HUES6 (cell line): ENCODE results near the gene LRRC4.

Source experiments
- H3K27ac ChIP-seq: 2 replicates; pipeline ENCODE4 v1.7.0; 2013; ENCODE audit warnings: low read depth, mild to moderate bottlenecking, low read length, inconsistent platforms
- H3K27me3 ChIP-seq: 2 replicates; pipeline ENCODE4 v1.6.1; 2013; ENCODE audit warnings: low read length; ENCODE audit not compliant: control insufficient read depth, insufficient read depth
- H3K36me3 ChIP-seq: 2 replicates; pipeline ENCODE4 v1.6.1; 2013; ENCODE audit warnings: low read length; ENCODE audit not compliant: control insufficient read depth, insufficient read depth
- H3K4me1 ChIP-seq: 2 replicates; pipeline ENCODE4 v1.6.1; 2013; ENCODE audit warnings: low read length; ENCODE audit not compliant: control insufficient read depth, insufficient read depth
- H3K4me3 ChIP-seq: 2 replicates; pipeline ENCODE4 v1.5.1; 2013; ENCODE audit warnings: low read depth, low read length
- H3K9ac ChIP-seq: one replicate; pipeline ENCODE4 v1.6.1; 2013; ENCODE audit warnings: mild to moderate bottlenecking, low read length
- H3K9me3 ChIP-seq: 2 replicates; pipeline ENCODE4 v1.6.1; 2013; ENCODE audit warnings: low read depth, low read length; ENCODE audit not compliant: control insufficient read depth, insufficient read depth

LRRC4 gene

DNA sequence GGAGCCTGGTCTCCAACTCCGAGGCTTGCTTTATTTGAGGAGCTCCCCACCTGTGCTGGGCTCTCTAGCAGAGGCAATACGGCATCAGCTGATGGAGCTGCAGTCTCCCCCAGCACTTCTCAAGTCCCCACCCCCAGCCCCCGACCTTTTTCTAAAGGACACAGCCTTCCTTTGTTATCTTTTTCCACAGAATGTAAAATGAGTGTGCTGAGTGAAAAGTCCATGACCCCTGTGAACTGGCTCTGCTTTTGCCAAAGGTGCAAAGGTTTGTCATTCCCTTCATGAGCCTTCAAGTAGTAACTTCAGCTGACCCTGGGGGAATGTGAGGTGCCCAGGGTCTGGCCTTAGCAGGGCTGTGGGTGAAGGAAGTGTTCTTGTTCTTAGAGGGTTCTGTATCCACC lies 25.5 kb downstream of the LRRC4 start:
- Histone ChIP-seq H3K27me3 (no peaks in the 10 kb centered on the region), H3K4me3 (no peak overlapping the region), H3K9me3 (no peaks in the 10 kb centered on the region), H3K4me1 (no peaks in the 10 kb centered on the region), H3K36me3 (peaks cover under 1% of the 10 kb centered on the region; the same call in 1 of the 2 replicates), H3K27ac (no peak overlapping the region), H3K9ac (no peak overlapping the region)

DNA sequence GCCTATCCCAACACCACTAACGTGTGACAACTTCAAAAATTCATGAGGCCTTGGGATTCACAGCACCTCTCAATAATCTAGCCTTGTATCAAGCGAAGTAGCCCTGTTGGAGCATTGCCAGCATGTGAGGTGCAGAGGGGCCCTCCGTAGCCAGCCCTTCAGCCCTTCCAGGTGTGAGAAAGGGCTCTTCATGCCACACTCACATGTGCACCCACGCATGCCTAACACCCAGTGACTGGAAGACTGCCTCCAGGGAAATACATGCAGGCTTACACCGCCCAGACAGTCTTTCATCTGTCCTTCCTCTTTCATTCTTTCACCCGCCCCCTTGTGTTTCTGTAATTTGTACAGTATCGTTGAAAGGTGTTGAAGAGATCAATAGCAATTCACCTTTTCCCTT lies 26.1 kb downstream of the LRRC4 start:
- Histone ChIP-seq H3K27me3 (no peaks in the 10 kb centered on the region), H3K4me3 (no peak overlapping the region), H3K9me3 (no peaks in the 10 kb centered on the region), H3K36me3 (peaks cover 6% of the 10 kb centered on the region; the same call in 1 of the 2 replicates), H3K9ac (no peak overlapping the region), H3K4me1 (no peaks in the 10 kb centered on the region), H3K27ac (no peak overlapping the region)

DNA sequence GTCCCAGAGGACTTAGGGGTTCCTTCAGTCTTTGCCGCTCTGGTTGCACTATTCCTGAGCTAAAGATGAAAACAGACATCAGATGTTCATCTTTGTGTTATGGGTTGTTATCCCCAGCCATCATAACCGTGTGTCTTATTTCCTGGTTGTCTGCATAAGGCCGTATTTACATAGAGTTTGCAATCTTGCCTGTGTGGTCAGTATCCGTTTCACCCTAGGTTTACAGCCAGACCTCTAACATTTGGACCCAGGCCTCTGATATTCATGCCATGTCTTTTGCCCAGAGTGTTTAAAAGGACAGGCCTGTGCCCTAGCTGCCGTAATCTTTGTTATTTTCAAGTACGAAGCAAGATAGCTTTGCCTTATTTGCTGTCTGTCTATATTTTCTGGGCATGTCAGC lies 26.6 kb downstream of the LRRC4 start:
- H3K4me3 ChIP-seq = no peak overlapping the region
- no peak overlapping the region for H3K27ac ChIP-seq
- no peaks in the 10 kb centered on the region for H3K27me3 ChIP-seq
- H3K9me3 ChIP-seq = no peaks in the 10 kb centered on the region
- no peak overlapping the region for H3K9ac ChIP-seq
- H3K4me1 ChIP-seq = no peaks in the 10 kb centered on the region
- H3K36me3 ChIP-seq = peaks cover 6% of the 10 kb centered on the region; the same call in 1 of the 2 replicates

DNA sequence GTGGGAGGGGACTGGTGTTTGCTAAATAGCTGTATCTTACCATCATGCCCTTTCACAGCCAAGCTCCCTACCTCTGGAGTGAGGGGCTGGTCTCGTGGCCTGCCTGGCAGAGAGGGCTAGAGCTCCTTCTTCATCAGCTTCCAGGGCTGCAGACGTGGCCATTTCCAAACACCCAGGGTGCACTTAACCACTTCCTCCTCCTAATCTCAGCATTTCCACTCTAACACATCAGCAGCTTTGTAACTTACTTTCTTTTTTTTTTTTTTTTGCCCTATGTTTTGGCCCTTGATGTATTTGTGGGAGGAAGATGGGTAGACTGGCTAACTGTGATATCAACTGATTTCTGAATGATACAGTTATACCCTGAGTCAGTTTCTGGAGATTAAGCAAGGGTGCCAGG lies 27.4 kb downstream of the LRRC4 start:
- no peaks in the 10 kb centered on the region for H3K27me3 ChIP-seq
- no peaks in the 10 kb centered on the region for H3K4me1 ChIP-seq
- no peak overlapping the region for H3K9ac ChIP-seq
- H3K27ac ChIP-seq = no peak overlapping the region
- H3K36me3 ChIP-seq = peaks cover 8% of the 10 kb centered on the region; the same call in 1 of the 2 replicates
- H3K4me3 ChIP-seq = no peak overlapping the region
- no peaks in the 10 kb centered on the region for H3K9me3 ChIP-seq

DNA sequence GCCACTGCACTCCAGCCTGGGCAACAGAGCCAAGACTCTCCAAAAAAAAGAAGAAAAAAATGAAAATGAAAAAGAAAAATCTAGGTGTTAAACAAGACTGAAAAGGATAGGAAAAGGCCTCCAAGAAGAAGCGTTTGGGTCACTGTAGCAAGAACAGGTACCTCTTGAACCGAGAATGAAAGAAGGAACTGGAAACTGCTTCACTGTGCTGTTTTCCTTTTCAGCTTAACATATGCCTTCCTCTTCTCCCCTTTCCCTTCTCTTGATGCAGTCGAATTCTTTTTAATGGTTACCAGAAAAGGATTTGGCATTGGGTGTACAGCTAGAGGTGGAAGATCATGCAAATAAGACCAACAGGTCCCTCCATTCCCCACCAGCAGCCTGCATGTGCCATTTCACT lies 28.1 kb downstream of the LRRC4 start:
- H3K9ac ChIP-seq = no peak overlapping the region
- H3K4me3 ChIP-seq = no peak overlapping the region
- H3K4me1 ChIP-seq = no peaks in the 10 kb centered on the region; the same call in 1 of the 2 replicates
- no peaks in the 10 kb centered on the region for H3K9me3 ChIP-seq
- H3K36me3 ChIP-seq = peaks cover 8% of the 10 kb centered on the region; the same call in 1 of the 2 replicates
- H3K27me3 ChIP-seq = no peaks in the 10 kb centered on the region
- no peak overlapping the region for H3K27ac ChIP-seq

DNA sequence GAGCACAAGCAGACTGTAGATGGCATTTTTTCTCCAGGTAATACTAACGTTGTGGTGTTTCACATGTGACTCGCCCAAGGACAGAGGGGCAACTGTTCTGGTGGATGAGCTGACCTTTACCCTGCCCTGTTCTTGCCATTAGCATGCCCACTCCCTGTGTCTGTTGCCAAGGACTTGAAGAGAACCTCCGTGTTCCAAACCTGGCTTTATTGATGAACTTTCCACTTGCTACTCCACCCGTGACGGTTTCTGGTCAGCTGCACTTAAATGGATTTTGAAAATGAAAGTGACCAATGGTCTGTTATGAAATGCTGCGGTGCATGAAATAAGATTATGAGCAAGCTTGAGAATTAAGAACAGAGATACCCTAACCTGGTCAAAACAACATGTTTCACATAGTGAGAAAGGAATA lies 30.4 kb downstream of the LRRC4 start:
- no peak overlapping the region for H3K4me3 ChIP-seq
- H3K27ac ChIP-seq = no peak overlapping the region
- H3K9me3 ChIP-seq = no peaks in the 10 kb centered on the region
- no peak overlapping the region for H3K9ac ChIP-seq
- H3K27me3 ChIP-seq = no peaks in the 10 kb centered on the region
- peaks cover 19% of the 10 kb centered on the region for H3K4me1 ChIP-seq
- peaks cover 12% of the 10 kb centered on the region; the same call in 1 of the 2 replicates for H3K36me3 ChIP-seq

DNA sequence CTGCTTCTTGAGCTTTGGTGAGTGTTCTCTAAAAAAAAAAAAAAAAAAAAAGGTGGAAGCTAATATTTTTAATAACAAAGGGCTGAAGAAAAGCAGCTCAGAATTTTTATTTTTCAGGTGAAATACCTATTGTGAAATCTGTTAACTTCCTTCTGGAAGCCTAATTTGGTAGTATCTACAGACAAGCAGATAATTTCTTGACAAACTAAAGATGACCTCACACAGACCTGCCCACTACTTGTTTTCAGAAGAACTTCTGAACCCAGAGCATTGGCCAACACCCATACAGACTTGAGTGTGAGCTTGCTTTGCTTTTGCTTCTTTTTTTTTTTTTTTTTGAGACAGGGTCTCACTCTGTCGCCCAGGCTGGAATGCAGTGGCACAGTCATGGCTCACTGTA lies 31.2 kb downstream of the LRRC4 start:
- Histone ChIP-seq H3K4me1 (peaks cover 27% of the 10 kb centered on the region), H3K9ac (no peak overlapping the region), H3K4me3 (no peak overlapping the region), H3K36me3 (peaks cover 12% of the 10 kb centered on the region; the same call in 1 of the 2 replicates), H3K27me3 (no peaks in the 10 kb centered on the region), H3K9me3 (no peaks in the 10 kb centered on the region), H3K27ac (no peak overlapping the region)

DNA sequence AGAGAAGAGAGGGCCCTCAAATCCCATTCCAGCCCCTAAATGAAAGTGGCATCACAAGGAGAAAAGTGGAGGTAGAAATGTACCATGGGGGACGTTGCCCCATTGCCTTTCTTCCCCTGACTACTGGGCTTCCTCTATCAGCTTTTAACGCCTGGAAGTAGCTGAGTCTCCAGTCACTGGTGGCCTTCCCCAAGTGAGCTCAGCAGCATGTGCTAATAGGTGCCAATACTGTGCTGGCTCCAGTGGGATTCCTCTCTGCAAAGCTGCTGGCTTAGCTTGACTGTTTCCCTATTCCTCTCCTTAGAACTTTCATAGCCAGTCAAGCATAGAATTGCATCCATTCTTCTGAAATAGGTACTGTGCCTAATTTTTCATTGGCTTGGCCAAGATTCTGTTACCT lies 32.6 kb downstream of the LRRC4 start:
- peaks cover 17% of the 10 kb centered on the region; the same call in 1 of the 2 replicates for H3K36me3 ChIP-seq
- H3K27me3 ChIP-seq = no peaks in the 10 kb centered on the region
- no peaks in the 10 kb centered on the region for H3K9me3 ChIP-seq
- no peak overlapping the region for H3K9ac ChIP-seq
- H3K4me3 ChIP-seq = no peak overlapping the region
- peaks cover 29% of the 10 kb centered on the region for H3K4me1 ChIP-seq
- no peak overlapping the region for H3K27ac ChIP-seq

DNA sequence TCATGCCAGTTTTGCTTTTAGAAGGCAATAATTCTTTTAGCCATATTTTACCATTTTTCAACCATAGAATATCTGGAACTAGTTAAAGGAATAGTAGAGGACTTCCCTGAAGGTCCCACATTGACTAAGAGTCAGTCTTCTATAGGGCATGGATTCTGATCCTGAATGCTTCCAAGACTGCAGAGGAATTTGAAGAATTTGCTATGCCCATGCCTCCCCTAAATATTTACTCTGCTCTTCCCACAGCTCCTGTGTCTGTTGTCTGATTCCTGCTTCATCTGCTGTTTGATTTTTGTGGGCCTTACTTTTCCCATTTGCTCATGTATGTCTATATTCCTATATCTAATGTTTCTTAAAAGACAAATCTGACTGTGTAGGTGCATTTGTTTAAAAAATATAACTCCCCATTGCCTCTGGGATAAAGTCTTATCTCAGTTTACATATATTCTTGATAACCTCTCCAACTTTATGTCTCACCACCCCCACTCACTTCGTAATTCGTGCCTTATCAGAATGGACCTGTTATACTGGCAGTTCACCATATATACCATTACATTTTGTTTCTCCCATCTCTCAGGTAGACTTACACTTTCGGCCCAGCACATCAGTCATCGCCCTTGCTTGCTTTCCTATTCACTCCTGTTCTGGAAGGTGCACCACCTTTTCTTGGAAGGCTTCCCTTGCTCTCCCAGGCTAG lies 33.9 kb downstream of the LRRC4 start:
- H3K36me3 ChIP-seq = peaks cover 28% of the 10 kb centered on the region; the same call in 1 of the 2 replicates
- no peaks in the 10 kb centered on the region for H3K9me3 ChIP-seq
- no peak overlapping the region for H3K4me3 ChIP-seq
- peaks cover 32% of the 10 kb centered on the region for H3K4me1 ChIP-seq
- no peaks in the 10 kb centered on the region for H3K27me3 ChIP-seq
- peak overlapping the region; percentile 58; the same call in 1 of the 2 replicates for H3K27ac ChIP-seq
- no peak overlapping the region for H3K9ac ChIP-seq

DNA sequence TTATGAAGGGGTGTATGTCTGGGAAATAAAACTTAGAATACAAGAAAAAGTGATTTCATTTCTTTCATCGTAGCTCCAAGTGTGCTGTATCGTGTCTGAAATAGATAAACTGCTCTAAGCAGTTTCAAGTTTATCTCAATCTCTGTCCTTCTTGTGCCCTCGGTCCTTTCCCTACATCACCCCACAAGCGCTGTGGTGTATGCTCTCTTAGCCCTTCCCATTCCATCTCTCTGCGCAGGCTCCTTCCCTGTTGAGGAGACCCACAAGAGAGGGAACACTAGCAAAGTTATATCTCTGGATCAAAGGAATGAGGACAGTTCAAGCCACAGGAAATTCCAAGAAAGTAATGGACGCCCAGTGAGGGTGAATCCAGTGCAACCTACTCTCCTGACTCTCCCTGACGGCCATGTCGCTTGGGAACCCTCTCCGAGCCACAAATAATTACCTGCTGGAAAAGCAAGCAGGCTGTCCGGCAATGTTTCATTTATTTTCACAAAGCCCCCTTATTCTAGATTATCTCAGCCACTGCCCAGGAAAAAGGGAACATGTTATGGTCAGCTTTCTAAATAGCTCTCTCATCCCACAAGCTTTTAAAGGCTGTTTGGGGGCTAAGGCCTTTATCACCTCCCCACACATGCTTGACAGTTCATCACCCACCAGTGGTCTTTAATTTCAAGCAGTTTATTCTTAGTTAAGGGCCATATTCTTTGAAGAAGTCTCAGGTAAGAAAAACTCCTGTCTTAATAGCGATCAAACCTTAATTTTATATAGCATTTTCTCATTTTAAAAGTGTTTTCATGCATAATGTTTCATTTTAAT lies 34.8 kb downstream of the LRRC4 start:
- Histone ChIP-seq H3K36me3 (peaks cover 36% of the 10 kb centered on the region; the same call in 1 of the 2 replicates), H3K27me3 (no peaks in the 10 kb centered on the region), H3K4me3 (no peak overlapping the region), H3K9me3 (no peaks in the 10 kb centered on the region), H3K9ac (no peak overlapping the region), H3K4me1 (peaks cover 32% of the 10 kb centered on the region), H3K27ac (peak overlapping the region; percentile 58; the same call in 1 of the 2 replicates)

DNA sequence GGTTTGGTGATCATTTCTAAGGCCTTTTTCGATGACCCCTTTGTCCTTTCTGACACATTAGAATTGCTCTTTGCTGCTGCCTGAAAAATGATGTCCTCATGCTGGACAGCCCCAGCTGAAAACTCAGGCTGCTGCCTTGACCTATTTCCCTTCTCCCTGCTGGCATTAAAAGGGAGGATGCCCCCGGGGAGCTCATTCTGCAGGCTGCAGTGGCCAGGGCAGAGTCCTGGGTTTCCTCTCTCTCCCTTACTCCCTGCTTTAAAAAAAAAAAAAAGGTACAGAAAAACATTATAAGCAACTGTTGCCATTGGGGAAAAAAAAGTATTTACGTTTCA lies 35.4 kb downstream of the LRRC4 start:
- Histone ChIP-seq H3K27me3 (no peaks in the 10 kb centered on the region), H3K9me3 (no peaks in the 10 kb centered on the region), H3K27ac (0 out of 2 replicates have a peak overlapping the region, but pooled peaks have one; percentile 6), H3K36me3 (peaks cover 42% of the 10 kb centered on the region), H3K4me3 (no peak overlapping the region), H3K4me1 (peaks cover 32% of the 10 kb centered on the region), H3K9ac (no peak overlapping the region)
